Measurements from ENCODE around the gene PPM1E. TPM values are rescaled to one million over a fixed set of nuclear protein-coding genes. Genes with fewer than 3 reads are reported as not detected.

The PPM1E gene
- polyA plus RNA-seq, 3 donors: not detected

DNA sequence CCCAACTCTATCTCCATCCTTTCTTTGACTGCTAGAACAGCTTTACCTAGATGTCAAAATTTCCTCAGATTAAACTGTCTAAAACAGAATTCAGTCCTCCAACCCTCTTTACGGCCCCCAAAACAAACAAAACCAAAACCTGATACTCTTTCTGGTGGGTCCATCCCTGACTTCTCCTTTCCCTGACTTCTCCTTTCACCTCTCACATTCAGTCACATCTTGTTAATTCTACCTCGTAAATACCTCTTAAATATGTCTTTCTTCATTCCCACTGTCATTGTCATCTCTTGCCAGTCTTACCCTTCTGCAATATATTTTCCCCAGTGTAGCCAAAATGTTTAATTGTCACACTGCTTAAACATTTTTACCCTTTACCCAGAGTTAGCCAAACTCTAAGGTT is 4.6 kb downstream of the PPM1E start:
- TF ChIP-seq, protein P1, sequence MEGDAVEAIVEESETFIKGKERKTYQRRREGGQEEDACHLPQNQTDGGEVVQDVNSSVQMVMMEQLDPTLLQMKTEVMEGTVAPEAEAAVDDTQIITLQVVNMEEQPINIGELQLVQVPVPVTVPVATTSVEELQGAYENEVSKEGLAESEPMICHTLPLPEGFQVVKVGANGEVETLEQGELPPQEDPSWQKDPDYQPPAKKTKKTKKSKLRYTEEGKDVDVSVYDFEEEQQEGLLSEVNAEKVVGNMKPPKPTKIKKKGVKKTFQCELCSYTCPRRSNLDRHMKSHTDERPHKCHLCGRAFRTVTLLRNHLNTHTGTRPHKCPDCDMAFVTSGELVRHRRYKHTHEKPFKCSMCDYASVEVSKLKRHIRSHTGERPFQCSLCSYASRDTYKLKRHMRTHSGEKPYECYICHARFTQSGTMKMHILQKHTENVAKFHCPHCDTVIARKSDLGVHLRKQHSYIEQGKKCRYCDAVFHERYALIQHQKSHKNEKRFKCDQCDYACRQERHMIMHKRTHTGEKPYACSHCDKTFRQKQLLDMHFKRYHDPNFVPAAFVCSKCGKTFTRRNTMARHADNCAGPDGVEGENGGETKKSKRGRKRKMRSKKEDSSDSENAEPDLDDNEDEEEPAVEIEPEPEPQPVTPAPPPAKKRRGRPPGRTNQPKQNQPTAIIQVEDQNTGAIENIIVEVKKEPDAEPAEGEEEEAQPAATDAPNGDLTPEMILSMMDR (IDR thresholded peaks at IDR 0.05): no peak
- Histone ChIP-seq H3K36me3 (replicated peaks in 1 of 2; ENCODE audit: control insufficient read depth in 1 of 2, insufficient read depth in 2 of 2, low read length in 2 of 2) (no peaks in the 10 kb centered on the region), H3K4me3 (replicated peaks in 1 of 3; ENCODE audit: low read depth in 2 of 3, low read length in 3 of 3) (no peak overlapping the region), H3K4me1 (ENCODE audit: control insufficient read depth in 1 of 2, insufficient read depth in 2 of 2, low read length in 2 of 2) (peaks cover 15 to 19% of the 10 kb centered on the region in 2 donors), H3K4me2 (replicated peaks; ENCODE audit: extremely low read depth, low read length, poor library complexity, severe bottlenecking) (no peak overlapping the region), H3K79me2 (ENCODE audit: insufficient read depth, low read length) (no peaks in the 10 kb centered on the region), H2AFZ (ENCODE audit: insufficient read depth, low read depth, low read length, poor library complexity, severe bottlenecking) (no peak overlapping the region), H3K9me3 (replicated peaks in 1 of 2; ENCODE audit: control insufficient read depth in 1 of 2, insufficient read depth in 1 of 2, low read length in 2 of 2) (peaks cover 0 to 9% of the 10 kb centered on the region in 2 donors), H3K9ac (ENCODE audit: insufficient read depth, low read length, poor library complexity, severe bottlenecking) (no peak overlapping the region), H4K20me1 (ENCODE audit: insufficient read depth, low read length) (no peaks in the 10 kb centered on the region), H3K27me3 (ENCODE audit: control insufficient read depth in 2 of 2, insufficient read depth in 2 of 2, low read length in 2 of 2) (peaks cover 55 to 74% of the 10 kb centered on the region in 2 donors), H3K27ac (ENCODE audit: low read depth in 1 of 2, low read length in 2 of 2) (no peak overlapping the region)
- no peak for DNase-seq
- peak overlapping the region in 1 of 2 donors; percentile 49 for H3K4me3 Mint-ChIP-seq
- peaks cover 0 to 16% (median 6%) of the 10 kb centered on the region in 7 donors for H3K9me3 Mint-ChIP-seq
- H3K27me3 Mint-ChIP-seq (ENCODE audit: low read depth in 3 of 3): peaks cover 48 to 71% (median 54%) of the 10 kb centered on the region in 3 donors
- intact Hi-C loops (cut with micrococcal nuclease): no loop called here
- WGBS (ENCODE audit: insufficient coverage): 66% methylated on average over 2 of the region's 2 CpGs
- peaks cover 0 to 5% of the 10 kb centered on the region in 2 donors for H3K36me3 Mint-ChIP-seq
- H3K4me1 Mint-ChIP-seq: peaks cover 15% of the 10 kb centered on the region
- no peak overlapping the region for H3K27ac Mint-ChIP-seq

DNA sequence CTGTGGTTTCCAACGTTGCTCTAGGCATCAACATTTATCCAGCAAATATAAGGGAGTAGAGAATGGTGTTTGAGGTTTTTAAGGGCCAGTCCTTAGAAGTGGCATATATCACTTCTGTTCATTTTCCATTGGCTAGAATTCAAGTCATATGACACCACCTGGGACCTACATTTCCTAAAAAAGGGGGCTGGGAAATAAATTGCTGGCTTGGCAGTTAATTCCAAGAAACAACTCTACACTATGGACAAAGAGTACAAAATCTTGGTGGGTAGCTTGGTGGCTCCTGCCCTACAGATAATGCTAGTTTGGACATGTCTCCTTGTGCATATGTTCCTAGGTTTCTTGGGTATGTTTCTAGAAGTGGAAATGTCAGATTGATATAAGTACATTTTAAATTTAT is 7.6 kb downstream of the PPM1E start:
- intact Hi-C loops (cut with micrococcal nuclease): no loop called here
- no peak overlapping the region for H3K4me2 ChIP-seq (replicated peaks; ENCODE audit: extremely low read depth, low read length, poor library complexity, severe bottlenecking)
- H3K9me3 ChIP-seq (replicated peaks in 1 of 2; ENCODE audit: control insufficient read depth in 1 of 2, insufficient read depth in 1 of 2, low read length in 2 of 2): no peaks in the 10 kb centered on the region
- no peaks in the 10 kb centered on the region for H3K36me3 Mint-ChIP-seq
- no peak overlapping the region for H3K4me3 Mint-ChIP-seq
- TF ChIP-seq, protein P1 (IDR thresholded peaks at IDR 0.05): no peak
- H3K9ac ChIP-seq (ENCODE audit: insufficient read depth, low read length, poor library complexity, severe bottlenecking): no peak overlapping the region
- H3K4me1 ChIP-seq (ENCODE audit: control insufficient read depth in 1 of 2, insufficient read depth in 2 of 2, low read length in 2 of 2): no peaks in the 10 kb centered on the region
- H2AFZ ChIP-seq (ENCODE audit: insufficient read depth, low read depth, low read length, poor library complexity, severe bottlenecking): no peak overlapping the region
- no peak for DNase-seq
- no peak overlapping the region for H3K4me3 ChIP-seq (replicated peaks in 1 of 3; ENCODE audit: low read depth in 2 of 3, low read length in 3 of 3)
- no peaks in the 10 kb centered on the region for H3K4me1 Mint-ChIP-seq
- no peaks in the 10 kb centered on the region for H3K79me2 ChIP-seq (ENCODE audit: insufficient read depth, low read length)
- no CpG with 5 or more reads among the region's 1 CpG for WGBS (ENCODE audit: insufficient coverage)
- H3K27me3 ChIP-seq (ENCODE audit: control insufficient read depth in 2 of 2, insufficient read depth in 2 of 2, low read length in 2 of 2): peaks cover 27 to 44% of the 10 kb centered on the region in 2 donors
- peaks cover 21 to 45% (median 33%) of the 10 kb centered on the region in 3 donors for H3K27me3 Mint-ChIP-seq (ENCODE audit: low read depth in 3 of 3)
- no peak overlapping the region for H3K27ac ChIP-seq (ENCODE audit: low read depth in 1 of 2, low read length in 2 of 2)
- no peaks in the 10 kb centered on the region for H4K20me1 ChIP-seq (ENCODE audit: insufficient read depth, low read length)
- peaks cover 0 to 3% (median 0%) of the 10 kb centered on the region in 7 donors for H3K9me3 Mint-ChIP-seq
- no peaks in the 10 kb centered on the region for H3K36me3 ChIP-seq (replicated peaks in 1 of 2; ENCODE audit: control insufficient read depth in 1 of 2, insufficient read depth in 2 of 2, low read length in 2 of 2)
- no peak overlapping the region for H3K27ac Mint-ChIP-seq

Data from CD14-positive monocyte (primary cell).